LNCAP (cell line): ENCODE measurements around the gene RACGAP1.

ENCODE experiments used
- CTCF ChIP-seq: fragments of 450-650 bp; IDR thresholded peaks from 2 replicates; pipeline ENCODE4 v1.5.1; 2017; ENCODE audit warnings: mild to moderate bottlenecking

Gene RACGAP1

GRCh38 chr12:50059440-50060119 is 34.3 kb upstream of the RACGAP1 start:
- no peak for TF ChIP-seq CTCF

GRCh38 chr12:50058743-50059312 is 33.5 kb upstream of the RACGAP1 start:
- no peak for TF ChIP-seq CTCF

DNA sequence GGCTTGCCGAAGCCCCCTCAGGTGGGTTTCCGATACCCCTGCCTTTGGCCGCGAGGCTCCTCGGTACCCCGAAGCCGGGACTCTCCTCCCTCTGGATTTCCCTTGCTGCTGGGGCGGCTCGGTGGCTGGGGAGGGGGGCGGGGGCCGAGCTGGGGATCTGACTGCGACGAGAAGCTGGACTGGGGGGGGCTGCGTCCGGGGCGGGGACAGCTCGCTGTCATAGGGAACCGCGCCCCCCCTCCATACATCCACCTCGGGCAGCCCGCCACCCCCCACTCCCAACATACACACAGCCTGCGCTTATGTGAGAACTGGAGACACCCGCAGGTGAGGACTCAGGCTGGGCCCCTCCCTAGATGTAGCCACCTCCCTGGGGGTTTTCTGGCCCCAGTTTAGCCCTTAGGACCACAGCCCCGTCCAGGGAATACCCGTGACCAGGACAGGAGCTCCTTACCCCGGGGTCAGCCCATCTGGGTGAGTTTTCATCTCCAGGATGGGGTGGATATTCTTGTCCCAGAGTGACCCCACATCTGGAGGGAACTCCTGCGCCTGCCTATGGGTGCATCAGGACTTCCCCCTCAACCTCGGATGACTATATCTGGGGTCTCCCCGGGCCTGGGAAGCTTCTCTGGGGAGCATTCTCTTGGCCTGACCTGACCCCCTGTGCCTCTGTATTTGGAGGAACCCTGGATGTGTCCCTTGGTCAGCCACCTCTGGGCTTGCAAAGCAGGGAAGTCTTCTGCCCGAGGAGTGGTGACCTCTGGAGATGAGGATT is 32.8 kb upstream of the RACGAP1 start:
- TF ChIP-seq CTCF = no peak

GRCh38 chr12:50057000-50057841 is 31.9 kb upstream of the RACGAP1 start, which contains the start of gene ASIC1:
ASIC1 (plus strand) TSS chr12:50057596; CDS start chr12:50058767, 1,171 bp downstream.
- no peak for TF ChIP-seq CTCF

DNA sequence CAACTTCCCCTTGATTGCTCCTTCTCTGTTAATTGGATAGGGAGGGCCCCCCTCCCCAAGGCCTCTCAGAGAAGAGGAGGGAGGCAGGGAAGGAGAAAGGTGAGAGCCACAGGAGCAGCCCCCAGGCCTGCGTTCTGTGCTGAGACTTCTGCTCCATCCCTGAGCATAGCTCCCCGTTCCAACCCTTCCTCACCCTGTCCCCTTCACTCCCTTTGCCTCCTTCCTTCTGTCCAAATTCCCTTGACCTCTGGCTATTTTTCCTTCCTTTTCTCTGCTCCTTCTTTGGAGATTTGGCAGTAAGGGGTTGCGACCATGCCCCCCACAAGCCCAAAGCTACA is 31.3 kb upstream of the RACGAP1 start:
- TF ChIP-seq CTCF = no peak

DNA sequence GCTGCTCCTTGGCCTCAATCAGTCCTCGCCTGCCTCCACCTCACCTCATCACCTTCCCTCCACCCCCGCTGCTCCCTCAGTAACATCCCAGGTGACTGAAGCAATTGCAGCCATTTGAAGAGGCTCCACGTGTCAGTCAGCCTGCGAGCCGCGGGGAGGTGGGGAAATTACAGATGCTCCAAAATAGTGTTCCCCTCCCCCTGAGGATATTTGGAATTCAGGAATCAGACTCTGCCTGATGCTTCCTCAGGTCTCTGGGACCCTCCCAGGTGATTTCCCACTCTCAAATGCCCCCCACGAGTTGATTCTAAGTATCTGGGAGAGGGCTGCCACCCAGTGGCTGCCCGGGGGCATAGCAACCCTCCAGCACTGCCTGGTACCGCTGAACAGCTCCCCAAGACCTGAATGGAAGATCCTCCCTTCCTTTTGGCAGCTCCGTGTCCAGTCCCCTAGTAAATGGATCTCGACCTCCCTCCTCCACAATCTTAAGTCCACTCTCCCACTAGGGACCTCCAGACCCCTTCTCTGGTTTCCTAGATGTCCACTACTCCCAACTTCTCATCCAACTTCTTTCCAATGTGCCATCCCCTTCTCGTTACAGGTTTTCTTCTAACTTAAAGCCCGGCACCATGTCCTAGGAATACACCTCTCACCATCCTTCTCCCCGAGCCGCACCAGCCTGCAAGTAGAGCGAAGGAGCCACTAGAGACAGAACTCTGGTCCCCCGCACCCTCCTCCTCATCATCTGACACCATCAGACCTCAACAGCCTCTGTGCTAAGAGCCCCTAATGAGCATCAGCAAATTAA is 30.7 kb upstream of the RACGAP1 start:
- TF ChIP-seq CTCF = peak; percentile 96
